ENCODE data around the gene TUBE1.

GRCh38 chr6:112061605-112062004 is 25.7 kb downstream of the TUBE1 start:
- TF ChIP-seq CTCF (IDR thresholded peaks at IDR 0.05): no peak
- TF ChIP-seq POLR2A (IDR thresholded peaks at IDR 0.05): no peak

Measured in body of pancreas (tissue), 4 donors.